GM12878 (cell line): Measurements from ENCODE around the gene SLC39A8. TPM values are rescaled to one million over a fixed set of nuclear protein-coding genes. Genes with fewer than 3 reads are reported as not detected.
"Not testable (repeated sequence)": the region's sequence is repeated elsewhere in the genome, so short reads cannot be mapped to it uniquely, and the experiment has no call there.

ENCODE experiments used
- ATAC-seq: fragments of 200-7000 bp; cut with Tn5 transposase; 3 replicates; pipeline ENCODE4 v1.9.1; 2020; ENCODE audit warnings: mild to moderate bottlenecking, moderate library complexity
- BruUV-seq: library from RNA; stranded (reverse); fragments of 400-500 nt; replicated peaks from 2 replicates; lab custom pipeline; 2021; lab: Mats Ljungman, UMichigan
- CTCF ChIA-PET: fragments of 300-600 bp; sonication (Branson Sonifier 250); formaldehyde crosslinking; extraction: SDS; loops from one replicate; lab custom pipeline; 2021; ENCODE audit warnings: inconsistent platforms; lab: Yijun Ruan, JAX
- POLR2A ChIA-PET: fragments of 350-600 bp; formaldehyde crosslinking; extraction: SDS; loops from one replicate; lab custom pipeline; 2021; ENCODE audit warnings: inconsistent platforms; lab: Charles Lee
- RAD21 ChIA-PET: fragments of 300-600 bp; sonication (Branson Sonifier 250); formaldehyde crosslinking; loops from one replicate; lab custom pipeline; 2023; ENCODE audit warnings: antibody characterized with exemption; ENCODE audit not compliant: unreplicated experiment; lab: Charles Lee
- SMC1A ChIA-PET: fragments of 300-600 bp; sonication (Branson Sonifier 250); formaldehyde crosslinking; loops from one replicate; lab custom pipeline; 2023; ENCODE audit not compliant: unreplicated experiment, uncharacterized antibody; lab: Charles Lee
- DNase-seq: peaks from one replicate; pipeline ENCODE4 v3.0.0-alpha.2; 2011; ENCODE audit warnings: low read depth, low spot score
- FAIRE-seq: peaks from 3 replicates; lab custom pipeline; 2011; peaks lifted over from hg19 to GRCh38; lab: Jason Lieb, UNC
- H2AFZ ChIP-seq: 2 replicates; pipeline ENCODE4 v1.6.0; 2011; ENCODE audit warnings: low read depth, low read length, control low read depth; ENCODE audit not compliant: control insufficient read depth
- H3K27ac ChIP-seq: 2 replicates; pipeline ENCODE4 v1.5.1; 2011; ENCODE audit warnings: control low read depth; ENCODE audit not compliant: control insufficient read depth, insufficient read depth
- H3K27me3 ChIP-seq, 2 experiments: replicated peaks in 1 of 2; 2 replicates each; pipeline versions ENCODE4 v1.6.0 to v1.6.1; 2011; ENCODE audit warnings: low read length in 1 of 2; ENCODE audit not compliant: control insufficient read depth in 2 of 2, insufficient read depth in 2 of 2
- H3K36me3 ChIP-seq, 2 experiments: 2 replicates each; pipeline ENCODE4 v1.5.1; 2011; ENCODE audit warnings: low read length in 1 of 2; ENCODE audit not compliant: control insufficient read depth in 2 of 2, insufficient read depth in 2 of 2
- H3K4me1 ChIP-seq: 2 replicates; pipeline ENCODE4 v1.6.1; 2011; ENCODE audit warnings: mild to moderate bottlenecking, low read length, moderate library complexity, mixed read lengths; ENCODE audit not compliant: control insufficient read depth, insufficient read depth
- H3K4me2 ChIP-seq: 2 replicates; pipeline ENCODE4 v1.6.0; 2011; ENCODE audit warnings: control low read depth; ENCODE audit not compliant: control insufficient read depth, insufficient read depth
- H3K4me3 ChIP-seq: fragments of 200-600 bp; sonication (generic); 2 replicates; pipeline ENCODE4 v1.5.1; 2016
- H3K79me2 ChIP-seq: 2 replicates; pipeline ENCODE4 v1.6.0; 2011; ENCODE audit warnings: low read length; ENCODE audit not compliant: control insufficient read depth, insufficient read depth
- H3K9ac ChIP-seq: 2 replicates; pipeline ENCODE4 v1.8.0; 2011; ENCODE audit warnings: low read length, control low read depth, mixed read lengths; ENCODE audit not compliant: control insufficient read depth, insufficient read depth
- H3K9me3 ChIP-seq: replicated peaks from 3 replicates; pipeline ENCODE4 v1.5.1; 2011; ENCODE audit warnings: mild to moderate bottlenecking, low read length; ENCODE audit not compliant: control insufficient read depth, insufficient read depth
- H4K20me1 ChIP-seq: 2 replicates; pipeline ENCODE4 v1.6.0; 2011; ENCODE audit not compliant: control insufficient read depth, insufficient read depth
- CHD2 ChIP-seq: IDR thresholded peaks from 2 replicates; pipeline ENCODE4 v1.6.1; 2011; ENCODE audit warnings: low read depth, low read length, improper control_type of control experiment, borderline replicate concordance
- CREB1 ChIP-seq: IDR thresholded peaks from 2 replicates; pipeline ENCODE4 v1.6.1; 2012; ENCODE audit warnings: low read depth, mild to moderate bottlenecking, inconsistent platforms
- NFYA ChIP-seq: IDR thresholded peaks from 2 replicates; pipeline ENCODE4 v1.6.1; 2011; ENCODE audit warnings: low read depth, mild to moderate bottlenecking, low read length, improper control_type of control experiment, borderline replicate concordance
- NFYB ChIP-seq: IDR thresholded peaks from 2 replicates; pipeline ENCODE4 v1.6.1; 2011; ENCODE audit warnings: low read depth, mild to moderate bottlenecking, low read length, improper control_type of control experiment, moderate library complexity; ENCODE audit not compliant: insufficient read depth
- RB1 ChIP-seq: fragments of 450-650 bp; formaldehyde crosslinking; IDR thresholded peaks from 2 replicates; pipeline ENCODE4 v1.6.1; 2017; ENCODE audit warnings: mild to moderate bottlenecking, borderline replicate concordance
- RUNX3 ChIP-seq: IDR thresholded peaks from 2 replicates; pipeline ENCODE4 v1.6.1; 2012; ENCODE audit warnings: low read length, inconsistent platforms
- SIX5 ChIP-seq: IDR thresholded peaks from 2 replicates; pipeline ENCODE4 v1.6.1; 2011; ENCODE audit warnings: mild to moderate bottlenecking, low read depth, low read length, moderate library complexity; ENCODE audit not compliant: severe bottlenecking
- SMAD5 ChIP-seq: IDR thresholded peaks from 2 replicates; pipeline ENCODE4 v1.6.1; 2016; ENCODE audit warnings: antibody characterized with exemption, low read depth
- TARDBP ChIP-seq: IDR thresholded peaks from 2 replicates; pipeline ENCODE4 v1.6.1; 2016; ENCODE audit warnings: borderline replicate concordance
- WGBS: methylation state at CpG from one replicate; pipeline ENCODE4 v1.1.6; 2016; ENCODE audit warnings: low lambda C conversion rate; ENCODE audit not compliant: insufficient replicate concordance, insufficient coverage; ENCODE audit errors: missing lambda C conversion rate; 5-methylcytosine and 5-hydroxymethylcytosine counted together
- in situ Hi-C: fragments of 300-500 bp; cut with MboI; formaldehyde crosslinking; loops from 9 replicates; pipeline ENCODE4 v1.14.3; 2018; ENCODE audit warnings: mixed read lengths
- intact Hi-C: fragments of 100-400 bp; cut with micrococcal nuclease; formaldehyde crosslinking; loops from one replicate; pipeline ENCODE4 v1.14.2; 2022; ENCODE audit not compliant: unreplicated experiment
- polyA plus RNA-seq, 11 experiments: library from polyadenylated mRNA; depleted of rRNA in 4 of 11; unstranded in 6 of 11; stranded (reverse) in 5 of 11; fragments of >200 nt; fragmentation: Nextera tagmentation in 4 of 11; fragmentation: Illumina TruSeq in 1 of 11; extraction: Ambion mirVana in 4 of 11; extraction: Trizol in 1 of 11; gene quantifications; 1 replicate in 1 of 11; 2 replicates in 10 of 11; pipeline versions ENCODE4 v1.2.1 to v1.2.3, GENCODE V29; 2011 to 2016; ENCODE audit warnings: inconsistent platforms in 2 of 11, missing spikeins in 2 of 11, low read depth in 1 of 11
- total RNA-seq, 4 experiments: library from RNA; depleted of rRNA in 3 of 4; stranded (reverse); fragments of >200 nt in 3 of 4; fragmentation: Illumina TruSeq in 1 of 4; extraction: Trizol in 1 of 4; gene quantifications; 2 replicates each; pipeline versions ENCODE4 v1.2.1 to v1.2.3, GENCODE V29; 2013 to 2021
- TF ChIP-seq, protein P1 (sequence below): IDR thresholded peaks from 2 replicates; pipeline ENCODE4 v1.6.1; 2011; ENCODE audit warnings: low read depth, mild to moderate bottlenecking, low read length, moderate library complexity, borderline replicate concordance; ENCODE audit errors: extremely low read depth
- TF ChIP-seq, protein P2 (sequence below): IDR thresholded peaks from 2 replicates; pipeline ENCODE4 v1.6.1; 2012; ENCODE audit warnings: improper control_type of control experiment, low read depth, low read length; ENCODE audit not compliant: insufficient replicate concordance

The SLC39A8 gene
- total and polyA plus RNA-seq, 10 of the 15 experiments (the other 5 are each of a cell fraction or from before 2014, with no cell fraction given) = 7.9 to 47.8 (median 32.8) TPM

DNA sequence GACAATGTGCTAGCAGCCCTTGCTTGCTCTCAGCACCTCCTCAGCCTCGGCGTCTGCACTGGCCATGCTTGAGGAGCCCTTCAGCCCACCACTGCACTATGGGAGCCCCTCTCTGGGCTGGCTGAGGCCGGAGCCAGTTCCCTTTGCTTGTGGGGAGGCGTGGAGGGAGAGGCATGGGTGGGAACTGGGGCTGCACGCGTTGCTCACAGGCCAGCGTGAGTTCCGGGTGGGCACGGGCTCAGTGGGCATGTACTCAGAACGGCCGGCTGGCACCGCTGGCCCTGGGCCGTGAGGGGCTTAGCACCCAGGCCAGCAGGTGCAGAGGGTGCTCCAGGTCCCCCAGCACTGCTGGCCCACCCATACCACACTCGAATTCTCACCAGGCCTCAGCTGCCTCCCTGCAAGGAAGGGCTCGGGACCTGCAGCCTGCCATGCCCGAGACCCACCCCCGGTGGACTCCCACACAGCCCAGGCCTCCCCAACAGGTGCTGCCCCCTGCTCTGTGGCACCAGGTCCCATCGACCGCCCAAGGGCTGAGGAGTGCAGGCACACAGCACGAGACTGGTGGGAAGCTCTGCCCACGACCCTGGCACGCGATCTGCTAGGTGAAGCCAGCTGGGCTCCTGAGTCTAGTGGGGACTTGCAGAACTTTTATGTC, 100.3 kb downstream of the SLC39A8 start:
- Histone ChIP-seq H3K4me2 (no peak overlapping the region), H3K27ac (no peak overlapping the region), H3K9me3 (no peaks in the 10 kb centered on the region), H4K20me1 (no peaks in the 10 kb centered on the region), H2AFZ (no peak overlapping the region), H3K9ac (no peak overlapping the region), H3K79me2 (no peaks in the 10 kb centered on the region), H3K4me3 (no peak overlapping the region), H3K36me3 (no peaks in the 10 kb centered on the region), H3K27me3 (no peaks in the 10 kb centered on the region), H3K4me1 (no peaks in the 10 kb centered on the region)
- WGBS = 50% methylated on average over 23 of the region's 23 CpGs
- no TSS peak for BruUV-seq
- ChIA-PET CTCF (interaction anchor here (0.6 to 0.7 kb wide), 2 partner anchors 304 to 555 kb away, joined by 3 to 4 read pairs; no protein-coding TSS in a partner anchor), SMC1A (no interaction called here), POLR2A (no interaction called here), RAD21 (interaction anchor here (0.6 kb wide), 1 partner anchor 186 kb away, joined by 4 read pairs; no protein-coding TSS in a partner anchor)
- in situ Hi-C loops (no loop called here), intact Hi-C loops (no loop called here)
- DNase-seq (no peak), ATAC-seq (no peak), FAIRE-seq (no peak)
- no peak for TF ChIP-seq RUNX3
- TF ChIP-seq RB1 = no peak
- no peak for TF ChIP-seq NFYA
- no peak for TF ChIP-seq CREB1
- TF ChIP-seq TARDBP = no peak
- no peak for TF ChIP-seq SMAD5
- no peak for TF ChIP-seq CHD2
- TF ChIP-seq NFYB = no peak
- TF ChIP-seq, protein P1, sequence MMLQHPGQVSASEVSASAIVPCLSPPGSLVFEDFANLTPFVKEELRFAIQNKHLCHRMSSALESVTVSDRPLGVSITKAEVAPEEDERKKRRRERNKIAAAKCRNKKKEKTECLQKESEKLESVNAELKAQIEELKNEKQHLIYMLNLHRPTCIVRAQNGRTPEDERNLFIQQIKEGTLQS = no peak
- TF ChIP-seq, protein P2, sequence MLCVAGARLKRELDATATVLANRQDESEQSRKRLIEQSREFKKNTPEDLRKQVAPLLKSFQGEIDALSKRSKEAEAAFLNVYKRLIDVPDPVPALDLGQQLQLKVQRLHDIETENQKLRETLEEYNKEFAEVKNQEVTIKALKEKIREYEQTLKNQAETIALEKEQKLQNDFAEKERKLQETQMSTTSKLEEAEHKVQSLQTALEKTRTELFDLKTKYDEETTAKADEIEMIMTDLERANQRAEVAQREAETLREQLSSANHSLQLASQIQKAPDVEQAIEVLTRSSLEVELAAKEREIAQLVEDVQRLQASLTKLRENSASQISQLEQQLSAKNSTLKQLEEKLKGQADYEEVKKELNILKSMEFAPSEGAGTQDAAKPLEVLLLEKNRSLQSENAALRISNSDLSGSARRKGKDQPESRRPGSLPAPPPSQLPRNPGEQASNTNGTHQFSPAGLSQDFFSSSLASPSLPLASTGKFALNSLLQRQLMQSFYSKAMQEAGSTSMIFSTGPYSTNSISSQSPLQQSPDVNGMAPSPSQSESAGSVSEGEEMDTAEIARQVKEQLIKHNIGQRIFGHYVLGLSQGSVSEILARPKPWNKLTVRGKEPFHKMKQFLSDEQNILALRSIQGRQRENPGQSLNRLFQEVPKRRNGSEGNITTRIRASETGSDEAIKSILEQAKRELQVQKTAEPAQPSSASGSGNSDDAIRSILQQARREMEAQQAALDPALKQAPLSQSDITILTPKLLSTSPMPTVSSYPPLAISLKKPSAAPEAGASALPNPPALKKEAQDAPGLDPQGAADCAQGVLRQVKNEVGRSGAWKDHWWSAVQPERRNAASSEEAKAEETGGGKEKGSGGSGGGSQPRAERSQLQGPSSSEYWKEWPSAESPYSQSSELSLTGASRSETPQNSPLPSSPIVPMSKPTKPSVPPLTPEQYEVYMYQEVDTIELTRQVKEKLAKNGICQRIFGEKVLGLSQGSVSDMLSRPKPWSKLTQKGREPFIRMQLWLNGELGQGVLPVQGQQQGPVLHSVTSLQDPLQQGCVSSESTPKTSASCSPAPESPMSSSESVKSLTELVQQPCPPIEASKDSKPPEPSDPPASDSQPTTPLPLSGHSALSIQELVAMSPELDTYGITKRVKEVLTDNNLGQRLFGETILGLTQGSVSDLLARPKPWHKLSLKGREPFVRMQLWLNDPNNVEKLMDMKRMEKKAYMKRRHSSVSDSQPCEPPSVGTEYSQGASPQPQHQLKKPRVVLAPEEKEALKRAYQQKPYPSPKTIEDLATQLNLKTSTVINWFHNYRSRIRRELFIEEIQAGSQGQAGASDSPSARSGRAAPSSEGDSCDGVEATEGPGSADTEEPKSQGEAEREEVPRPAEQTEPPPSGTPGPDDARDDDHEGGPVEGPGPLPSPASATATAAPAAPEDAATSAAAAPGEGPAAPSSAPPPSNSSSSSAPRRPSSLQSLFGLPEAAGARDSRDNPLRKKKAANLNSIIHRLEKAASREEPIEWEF = no peak
- TF ChIP-seq SIX5 = no peak

DNA sequence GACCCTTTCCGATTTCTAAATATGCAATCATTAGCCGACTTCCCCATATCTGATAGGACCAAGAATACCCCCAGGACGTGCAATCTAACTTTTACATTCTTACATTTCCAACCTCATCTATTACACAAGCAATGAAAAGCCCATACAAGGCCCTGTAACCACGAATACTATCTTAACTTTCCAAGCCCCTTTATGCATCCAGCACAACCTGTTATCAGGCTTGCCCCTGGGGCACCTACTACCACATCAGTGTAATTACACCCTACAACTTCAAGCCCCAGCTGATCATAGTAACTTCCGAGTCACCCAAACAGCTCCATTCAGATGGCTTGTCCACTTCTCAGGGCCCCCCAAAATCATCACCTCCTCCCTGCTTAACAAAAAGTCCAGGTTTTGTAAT, 102.0 kb downstream of the SLC39A8 start:
- H3K79me2 ChIP-seq, RAD21 ChIA-PET, intact Hi-C loops, FAIRE-seq, H3K4me3 ChIP-seq, H3K4me2 ChIP-seq, H3K27ac ChIP-seq, H4K20me1 ChIP-seq, POLR2A ChIA-PET, H2AFZ ChIP-seq, H3K36me3 ChIP-seq, BruUV-seq, H3K4me1 ChIP-seq, H3K9me3 ChIP-seq, DNase-seq, ATAC-seq, CTCF ChIA-PET, H3K27me3 ChIP-seq, in situ Hi-C loops, H3K9ac ChIP-seq, SMC1A ChIA-PET: not testable (repeated sequence)
- WGBS = 44% methylated on average over 5 of the region's 5 CpGs
